PFSK-1 (cell line): ENCODE measurements around the gene VCL. TPM values are rescaled to one million over a fixed set of nuclear protein-coding genes. Genes with fewer than 3 reads are reported as not detected.
A peak's percentile ranks its signal among the peaks of the same experiment; 100 is the strongest.

Experiments used
- FOXP2 ChIP-seq: optimal IDR thresholded peaks from 2 replicates; pipeline ENCODE3; 2011; ENCODE audit warnings: borderline replicate concordance, control low read depth, inconsistent platforms; ENCODE audit not compliant: insufficient read depth; ENCODE audit errors: extremely low read length, extremely low read depth
- POLR2AphosphoS5 ChIP-seq: IDR thresholded peaks from 2 replicates; pipeline ENCODE4 v1.6.1; 2012; ENCODE audit warnings: low read depth, mild to moderate bottlenecking, control low read depth, low read length, moderate library complexity
- SIN3A ChIP-seq: IDR thresholded peaks from 2 replicates; pipeline ENCODE4 v1.6.1; 2012; ENCODE audit warnings: mild to moderate bottlenecking, low read length, moderate library complexity, borderline replicate concordance; ENCODE audit not compliant: insufficient read depth
- TAF1 ChIP-seq: IDR thresholded peaks from 2 replicates; pipeline ENCODE4 v1.6.1; 2012; ENCODE audit warnings: low read length, control low read depth, borderline replicate concordance; ENCODE audit not compliant: insufficient read depth
- polyA plus RNA-seq: library from polyadenylated mRNA; unstranded; fragments of >200 nt; gene quantifications from one replicate; pipeline ENCODE4 v1.2.1, GENCODE V29; 2012; ENCODE audit warnings: low read depth, missing spikeins; ENCODE audit not compliant: insufficient read length
- TF ChIP-seq, protein P1 (sequence below), 2 experiments: IDR thresholded peaks; 2 replicates each; pipeline versions ENCODE4 v1.6.1 to v1.8.0; 2011 to 2012; ENCODE audit warnings: low read depth in 2 of 2, low read length in 2 of 2, control low read depth in 1 of 2, inconsistent platforms in 1 of 2, mild to moderate bottlenecking in 1 of 2, moderate library complexity in 1 of 2; ENCODE audit not compliant: insufficient read depth in 1 of 2

Gene VCL
- 32.1 TPM for polyA plus RNA-seq

DNA sequence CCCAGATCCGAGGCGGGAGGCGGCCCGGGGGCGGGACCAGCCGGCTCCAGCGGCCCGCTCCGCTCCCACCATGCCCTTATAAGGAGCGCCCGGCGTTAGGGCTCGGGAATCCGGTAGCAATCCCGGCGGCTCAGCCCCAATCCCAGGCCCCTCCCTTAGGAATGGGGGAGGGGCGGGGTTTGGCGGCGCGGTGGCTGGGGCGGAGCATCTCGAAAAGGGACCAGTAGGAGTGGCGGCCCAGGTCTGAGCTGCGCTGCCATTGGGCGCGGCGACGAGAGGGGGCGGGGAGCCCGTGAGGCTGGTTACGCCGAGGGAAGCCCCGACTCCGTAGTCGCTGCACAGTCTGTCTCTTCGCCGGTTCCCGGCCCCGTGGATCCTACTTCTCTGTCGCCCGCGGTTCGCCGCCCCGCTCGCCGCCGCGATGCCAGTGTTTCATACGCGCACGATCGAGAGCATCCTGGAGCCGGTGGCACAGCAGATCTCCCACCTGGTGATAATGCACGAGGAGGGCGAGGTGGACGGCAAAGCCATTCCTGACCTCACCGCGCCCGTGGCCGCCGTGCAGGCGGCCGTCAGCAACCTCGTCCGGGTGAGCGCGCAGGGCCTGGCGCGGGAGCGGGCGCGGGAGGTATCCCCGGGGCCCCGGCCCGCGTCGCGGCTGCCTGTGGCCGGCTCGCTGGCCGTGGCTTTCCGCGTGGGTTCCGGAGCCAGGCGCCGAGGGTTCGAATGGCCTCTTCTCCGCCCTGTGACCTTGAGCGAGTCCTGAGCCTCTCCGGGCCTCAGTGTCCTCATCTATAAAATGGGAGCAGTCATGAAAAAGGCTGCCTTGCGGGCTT is at the start of gene VCL:
Gene VCL (plus strand): TSS at position 330 of the 836 bp plus-strand sequence. CDS start 92 bp downstream, at position 422.
- TF ChIP-seq TAF1 (peak; percentile 80; the same call in 1 of the 2 replicates), SIN3A (no peak; the same call in 1 of the 2 replicates), POLR2AphosphoS5 (peak; percentile 93), FOXP2 (peak; percentile 58)
- TF ChIP-seq, protein P1, sequence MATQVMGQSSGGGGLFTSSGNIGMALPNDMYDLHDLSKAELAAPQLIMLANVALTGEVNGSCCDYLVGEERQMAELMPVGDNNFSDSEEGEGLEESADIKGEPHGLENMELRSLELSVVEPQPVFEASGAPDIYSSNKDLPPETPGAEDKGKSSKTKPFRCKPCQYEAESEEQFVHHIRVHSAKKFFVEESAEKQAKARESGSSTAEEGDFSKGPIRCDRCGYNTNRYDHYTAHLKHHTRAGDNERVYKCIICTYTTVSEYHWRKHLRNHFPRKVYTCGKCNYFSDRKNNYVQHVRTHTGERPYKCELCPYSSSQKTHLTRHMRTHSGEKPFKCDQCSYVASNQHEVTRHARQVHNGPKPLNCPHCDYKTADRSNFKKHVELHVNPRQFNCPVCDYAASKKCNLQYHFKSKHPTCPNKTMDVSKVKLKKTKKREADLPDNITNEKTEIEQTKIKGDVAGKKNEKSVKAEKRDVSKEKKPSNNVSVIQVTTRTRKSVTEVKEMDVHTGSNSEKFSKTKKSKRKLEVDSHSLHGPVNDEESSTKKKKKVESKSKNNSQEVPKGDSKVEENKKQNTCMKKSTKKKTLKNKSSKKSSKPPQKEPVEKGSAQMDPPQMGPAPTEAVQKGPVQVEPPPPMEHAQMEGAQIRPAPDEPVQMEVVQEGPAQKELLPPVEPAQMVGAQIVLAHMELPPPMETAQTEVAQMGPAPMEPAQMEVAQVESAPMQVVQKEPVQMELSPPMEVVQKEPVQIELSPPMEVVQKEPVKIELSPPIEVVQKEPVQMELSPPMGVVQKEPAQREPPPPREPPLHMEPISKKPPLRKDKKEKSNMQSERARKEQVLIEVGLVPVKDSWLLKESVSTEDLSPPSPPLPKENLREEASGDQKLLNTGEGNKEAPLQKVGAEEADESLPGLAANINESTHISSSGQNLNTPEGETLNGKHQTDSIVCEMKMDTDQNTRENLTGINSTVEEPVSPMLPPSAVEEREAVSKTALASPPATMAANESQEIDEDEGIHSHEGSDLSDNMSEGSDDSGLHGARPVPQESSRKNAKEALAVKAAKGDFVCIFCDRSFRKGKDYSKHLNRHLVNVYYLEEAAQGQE (IDR thresholded peaks at IDR 0.05; ENCODE audit: insufficient read depth in 1 of 2, low read depth in 2 of 2, low read length in 2 of 2), result no peak

DNA sequence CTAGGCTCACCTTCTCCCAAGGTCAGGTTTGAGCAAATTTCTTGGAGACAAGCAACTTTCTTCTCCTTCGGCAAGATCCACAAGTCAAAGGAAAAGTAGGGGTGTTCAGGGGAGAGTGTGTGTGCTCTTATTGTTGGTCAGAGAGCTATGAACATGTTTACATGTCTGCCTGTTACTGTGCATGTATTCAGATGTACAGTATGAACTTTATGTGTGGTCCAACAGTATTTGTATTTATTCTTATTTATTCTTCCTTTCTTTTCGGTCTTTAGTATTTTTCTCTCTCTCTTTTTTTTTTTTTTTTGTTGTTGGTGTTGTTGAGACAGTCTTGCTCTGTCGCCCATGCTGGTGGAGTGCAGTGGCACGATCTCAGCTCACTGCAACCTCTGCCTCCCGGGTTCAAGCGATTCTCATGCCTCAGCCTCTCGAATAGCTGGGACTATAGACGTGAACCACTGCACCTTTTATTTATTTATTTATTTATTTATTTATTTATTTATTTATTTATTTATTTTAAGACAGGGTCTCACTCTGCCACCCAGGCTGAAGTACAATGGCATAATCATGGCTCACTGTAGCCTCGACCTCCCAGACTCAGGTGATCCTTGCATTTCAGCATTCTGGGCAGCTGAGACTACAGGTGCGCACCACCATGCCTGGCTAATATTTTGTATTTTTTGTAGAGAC is 48.8 kb upstream of the VCL start:
- no peak for TF ChIP-seq TAF1
- TF ChIP-seq, protein P1 (IDR thresholded peaks at IDR 0.05; ENCODE audit: insufficient read depth in 1 of 2, low read depth in 2 of 2, low read length in 2 of 2), result no peak

DNA sequence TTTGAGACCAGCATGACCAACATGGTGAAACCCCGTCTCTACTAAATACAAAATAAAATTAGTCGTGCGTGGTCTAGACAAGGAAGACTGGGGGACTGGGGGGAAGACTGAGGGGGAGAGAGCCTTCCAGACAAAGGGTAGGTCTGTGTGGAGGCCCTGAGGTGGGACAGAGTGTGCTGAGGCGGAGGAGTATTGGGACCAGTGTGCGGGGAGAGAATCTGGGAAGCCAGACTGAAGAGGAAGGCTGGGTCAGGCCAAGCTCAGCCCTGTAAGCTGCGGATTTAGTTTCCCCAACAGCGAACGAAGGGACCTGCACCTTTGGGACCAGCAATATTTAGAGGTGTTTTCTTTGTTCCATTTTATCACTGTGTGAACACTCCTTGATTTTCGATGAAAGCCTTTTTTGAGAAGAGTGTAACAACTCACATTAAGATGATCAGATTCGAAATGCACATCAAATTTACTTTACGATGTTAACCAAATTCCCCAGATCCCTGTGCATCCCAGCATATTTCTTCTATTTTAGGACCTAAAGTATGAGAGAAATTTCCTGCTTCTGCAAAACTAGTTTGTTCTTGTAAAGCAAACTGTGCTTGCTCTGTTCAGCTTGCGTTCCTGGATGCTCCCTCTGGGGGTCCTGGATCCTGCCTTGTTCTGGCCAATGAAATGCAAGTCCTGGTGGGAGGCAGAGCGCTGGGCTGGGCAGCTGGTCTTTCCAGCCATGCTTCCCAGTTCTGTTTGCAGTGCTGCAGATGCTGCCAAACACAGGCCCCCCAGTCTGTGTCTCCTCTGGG is 47.6 kb upstream of the VCL start:
- TF ChIP-seq POLR2AphosphoS5, result no peak
- no peak for TF ChIP-seq TAF1
- no peak for TF ChIP-seq FOXP2
- TF ChIP-seq SIN3A, result no peak
- TF ChIP-seq, protein P1 (IDR thresholded peaks at IDR 0.05; ENCODE audit: insufficient read depth in 1 of 2, low read depth in 2 of 2, low read length in 2 of 2), result no peak

DNA sequence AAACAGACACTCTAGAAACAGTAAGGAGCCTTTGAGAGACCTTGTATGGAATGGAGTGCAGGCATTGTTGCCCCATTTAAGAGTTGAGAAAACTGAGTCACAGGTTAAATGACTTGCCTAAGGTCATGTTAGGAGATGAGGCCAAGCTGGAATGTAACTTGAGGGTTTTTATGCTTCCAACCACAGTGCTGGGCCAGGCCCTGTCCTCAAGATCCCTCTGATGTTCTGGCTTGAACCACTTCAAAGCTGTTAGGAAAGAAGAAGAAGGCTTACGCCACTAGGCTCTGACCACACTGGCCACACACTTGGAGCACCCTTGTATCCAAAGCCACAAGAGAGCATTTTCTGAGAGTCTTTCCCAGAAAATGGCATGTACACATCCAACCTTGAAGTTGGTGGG is 44.3 kb upstream of the VCL start:
- TF ChIP-seq, protein P1 (IDR thresholded peaks at IDR 0.05; ENCODE audit: insufficient read depth in 1 of 2, low read depth in 2 of 2, low read length in 2 of 2), result no peak
- TF ChIP-seq SIN3A (no peak), POLR2AphosphoS5 (no peak), TAF1 (no peak), FOXP2 (no peak)
